A549 (cell line): ENCODE measurements around the gene C20orf96.

ENCODE experiments used
- CTCF ChIP-seq: fragments of >200 bp; sonication (Bioruptor Twin); formaldehyde crosslinking; IDR thresholded peaks from 3 replicates; pipeline ENCODE4 v1.5.1; 2016
- ESRRA ChIP-seq: fragments of 150-350 bp; IDR thresholded peaks from 2 replicates; pipeline ENCODE4 v1.6.1; 2014; ENCODE audit warnings: mild to moderate bottlenecking, low read length, borderline replicate concordance
- HES2 ChIP-seq: fragments of >200 bp; sonication (Bioruptor Twin); formaldehyde crosslinking; IDR thresholded peaks from 2 replicates; pipeline ENCODE4 v1.6.1; 2016
- MAX ChIP-seq: IDR thresholded peaks from 2 replicates; pipeline ENCODE4 v1.6.1; 2012
- NPAS2 ChIP-seq: fragments of 250-450 bp; sonication (Bioruptor Pico); IDR thresholded peaks from 2 replicates; pipeline ENCODE4 v1.8.0; 2022; ENCODE audit warnings: mild to moderate bottlenecking, moderate library complexity, borderline replicate concordance
- PHF8 ChIP-seq: fragments of 200-600 bp; sonication (generic); IDR thresholded peaks from 2 replicates; pipeline ENCODE4 v1.6.1; 2016; ENCODE audit warnings: low read depth, mild to moderate bottlenecking, antibody characterized with exemption, moderate library complexity, borderline replicate concordance
- POLR2A ChIP-seq: IDR thresholded peaks from 2 replicates; pipeline ENCODE4 v1.6.1; 2012; ENCODE audit warnings: mild to moderate bottlenecking, low read length
- REST ChIP-seq: fragments of 200-600 bp; sonication (generic); IDR thresholded peaks from 2 replicates; pipeline ENCODE4 v1.6.1; 2016; ENCODE audit warnings: antibody characterized with exemption, mild to moderate bottlenecking, moderate library complexity
- TP53 ChIP-seq: fragments of 250-450 bp; sonication (Bioruptor Pico); IDR thresholded peaks from 2 replicates; pipeline ENCODE4 v1.5.0; 2021; ENCODE audit warnings: mild to moderate bottlenecking, moderate library complexity
- ZSCAN20 ChIP-seq: fragments of 250-450 bp; sonication (Bioruptor Pico); IDR thresholded peaks from 2 replicates; pipeline ENCODE4 v1.8.0; 2022; ENCODE audit warnings: mild to moderate bottlenecking, moderate library complexity

DNA sequence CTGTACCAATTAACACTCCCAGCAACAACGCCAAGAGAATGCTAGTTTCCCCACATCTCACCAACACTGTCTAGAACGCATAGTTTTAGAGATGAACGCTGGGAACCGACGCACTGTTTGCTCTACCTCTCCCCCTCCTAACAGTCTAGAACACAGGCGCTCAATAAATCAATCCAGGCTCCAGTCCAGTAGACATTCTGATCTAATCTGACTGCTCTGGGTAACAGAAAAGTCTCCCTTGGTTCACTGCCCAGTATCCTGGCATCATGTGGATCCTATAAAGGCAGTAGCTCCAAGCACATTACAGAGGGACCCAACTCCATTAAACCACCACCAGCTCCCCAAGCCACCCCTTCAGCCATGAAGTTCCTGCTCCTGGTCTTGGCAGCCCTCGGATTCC is 33.1 kb downstream of the C20orf96 start, which contains the start of gene DEFB132:
- no peak for TF ChIP-seq POLR2A
- no peak for TF ChIP-seq CTCF
- TF ChIP-seq TP53 (CRISPR knock-in tag), result no peak
- no peak for TF ChIP-seq ESRRA
- no peak for TF ChIP-seq REST
- no peak for TF ChIP-seq MAX
- no peak for TF ChIP-seq HES2
- no peak for TF ChIP-seq PHF8
- no peak for TF ChIP-seq ZSCAN20 (CRISPR knock-in tag)
- TF ChIP-seq NPAS2 (CRISPR knock-in tag), result no peak
